Measurements from ENCODE around the gene COL16A1. TPM values are rescaled to one million over a fixed set of nuclear protein-coding genes. Genes with fewer than 3 reads are reported as not detected.

The COL16A1 gene
- polyA plus RNA-seq, 1 of the 3 experiments (the other 2 are of a cell fraction), result 10.4 TPM

DNA sequence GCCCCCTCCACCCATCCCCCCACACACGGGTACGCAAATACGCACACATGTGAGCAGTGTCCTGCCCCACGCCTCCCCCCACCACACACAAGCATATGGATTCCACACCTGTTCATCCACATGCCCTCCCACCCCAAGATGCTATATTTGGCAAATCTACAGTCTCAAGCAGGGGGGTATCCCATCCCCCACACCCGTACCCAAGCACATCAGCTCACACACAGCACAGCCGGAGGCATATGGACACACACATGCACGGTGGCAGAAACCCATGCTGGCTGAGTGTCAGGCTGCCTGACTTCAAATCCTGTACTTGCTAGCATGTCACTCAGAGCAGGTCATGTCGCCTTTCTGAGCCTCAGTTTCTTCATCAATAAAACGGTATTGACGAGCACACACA lies 10.6 kb downstream of the COL16A1 start:
- no peak overlapping the region for H3K27ac ChIP-seq (ENCODE audit: low read depth in 2 of 2, low read length in 1 of 2)
- H3K9me3 ChIP-seq, result no peaks in the 10 kb centered on the region
- peaks cover 3% of the 10 kb centered on the region for H3F3A ChIP-seq (replicated peaks; ENCODE audit: insufficient read depth)
- no peak overlapping the region for H3K4me3 ChIP-seq (ENCODE audit: low read depth in 2 of 2, low read length in 1 of 2)
- ChIA-PET POLR2A (no interaction called here), CTCF (interaction anchor here (1.0 to 3.8 kb wide), 5 partner anchors 22 to 95 kb away, joined by 3 to 23 read pairs (median 5); no protein-coding TSS in a partner anchor)
- no peaks in the 10 kb centered on the region for H3K79me2 ChIP-seq (ENCODE audit: insufficient read depth)
- 87% methylated on average over 10 of the region's 10 CpGs for WGBS (ENCODE audit: low lambda C conversion rate)
- no peaks in the 10 kb centered on the region for H3K9me2 ChIP-seq
- TF ChIP-seq, protein P1, sequence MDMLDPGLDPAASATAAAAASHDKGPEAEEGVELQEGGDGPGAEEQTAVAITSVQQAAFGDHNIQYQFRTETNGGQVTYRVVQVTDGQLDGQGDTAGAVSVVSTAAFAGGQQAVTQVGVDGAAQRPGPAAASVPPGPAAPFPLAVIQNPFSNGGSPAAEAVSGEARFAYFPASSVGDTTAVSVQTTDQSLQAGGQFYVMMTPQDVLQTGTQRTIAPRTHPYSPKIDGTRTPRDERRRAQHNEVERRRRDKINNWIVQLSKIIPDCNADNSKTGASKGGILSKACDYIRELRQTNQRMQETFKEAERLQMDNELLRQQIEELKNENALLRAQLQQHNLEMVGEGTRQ (IDR thresholded peaks at IDR 0.05; ENCODE audit: borderline replicate concordance, low read depth, low read length), result no peak
- TF ChIP-seq, protein P2, sequence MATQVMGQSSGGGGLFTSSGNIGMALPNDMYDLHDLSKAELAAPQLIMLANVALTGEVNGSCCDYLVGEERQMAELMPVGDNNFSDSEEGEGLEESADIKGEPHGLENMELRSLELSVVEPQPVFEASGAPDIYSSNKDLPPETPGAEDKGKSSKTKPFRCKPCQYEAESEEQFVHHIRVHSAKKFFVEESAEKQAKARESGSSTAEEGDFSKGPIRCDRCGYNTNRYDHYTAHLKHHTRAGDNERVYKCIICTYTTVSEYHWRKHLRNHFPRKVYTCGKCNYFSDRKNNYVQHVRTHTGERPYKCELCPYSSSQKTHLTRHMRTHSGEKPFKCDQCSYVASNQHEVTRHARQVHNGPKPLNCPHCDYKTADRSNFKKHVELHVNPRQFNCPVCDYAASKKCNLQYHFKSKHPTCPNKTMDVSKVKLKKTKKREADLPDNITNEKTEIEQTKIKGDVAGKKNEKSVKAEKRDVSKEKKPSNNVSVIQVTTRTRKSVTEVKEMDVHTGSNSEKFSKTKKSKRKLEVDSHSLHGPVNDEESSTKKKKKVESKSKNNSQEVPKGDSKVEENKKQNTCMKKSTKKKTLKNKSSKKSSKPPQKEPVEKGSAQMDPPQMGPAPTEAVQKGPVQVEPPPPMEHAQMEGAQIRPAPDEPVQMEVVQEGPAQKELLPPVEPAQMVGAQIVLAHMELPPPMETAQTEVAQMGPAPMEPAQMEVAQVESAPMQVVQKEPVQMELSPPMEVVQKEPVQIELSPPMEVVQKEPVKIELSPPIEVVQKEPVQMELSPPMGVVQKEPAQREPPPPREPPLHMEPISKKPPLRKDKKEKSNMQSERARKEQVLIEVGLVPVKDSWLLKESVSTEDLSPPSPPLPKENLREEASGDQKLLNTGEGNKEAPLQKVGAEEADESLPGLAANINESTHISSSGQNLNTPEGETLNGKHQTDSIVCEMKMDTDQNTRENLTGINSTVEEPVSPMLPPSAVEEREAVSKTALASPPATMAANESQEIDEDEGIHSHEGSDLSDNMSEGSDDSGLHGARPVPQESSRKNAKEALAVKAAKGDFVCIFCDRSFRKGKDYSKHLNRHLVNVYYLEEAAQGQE (IDR thresholded peaks at IDR 0.05; ENCODE audit: low read depth, low read length), result no peak
- no peak for TF ChIP-seq GABPA (IDR thresholded peaks at IDR 0.05; ENCODE audit: low read depth)
- no peak for TF ChIP-seq MXI1 (IDR thresholded peaks at IDR 0.05; ENCODE audit: low read depth, low read length)
- no peak for TF ChIP-seq SIN3A (IDR thresholded peaks at IDR 0.05; ENCODE audit: borderline replicate concordance, low read depth, low read length)
- no peak for TF ChIP-seq MEF2A (IDR thresholded peaks at IDR 0.05; ENCODE audit: borderline replicate concordance, low read depth)
- TF ChIP-seq RXRA (IDR thresholded peaks at IDR 0.05; ENCODE audit: borderline replicate concordance, low read depth), result no peak
- TF ChIP-seq TEAD4 (IDR thresholded peaks at IDR 0.05; ENCODE audit: borderline replicate concordance, insufficient read depth), result no peak
- TF ChIP-seq, protein P3, sequence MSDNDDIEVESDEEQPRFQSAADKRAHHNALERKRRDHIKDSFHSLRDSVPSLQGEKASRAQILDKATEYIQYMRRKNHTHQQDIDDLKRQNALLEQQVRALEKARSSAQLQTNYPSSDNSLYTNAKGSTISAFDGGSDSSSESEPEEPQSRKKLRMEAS (IDR thresholded peaks at IDR 0.05; ENCODE audit: low read depth), result no peak
- TF ChIP-seq FOXJ3 (CRISPR knock-in tag; IDR thresholded peaks at IDR 0.05), result no peak
- no peak for TF ChIP-seq GATA2 (CRISPR knock-in tag; IDR thresholded peaks at IDR 0.05)
- TF ChIP-seq CHD2 (IDR thresholded peaks at IDR 0.05; ENCODE audit: low read length, partially characterized antibody), result no peak
- TF ChIP-seq RCOR1 (IDR thresholded peaks at IDR 0.05; ENCODE audit: low read length), result no peak
- H3K9ac ChIP-seq, result no peak overlapping the region
- no peaks in the 10 kb centered on the region for H4K20me1 ChIP-seq (ENCODE audit: insufficient read depth)
- no peak for DNase-seq
- H3K27me3 ChIP-seq (ENCODE audit: insufficient read depth), result no peaks in the 10 kb centered on the region
- H3K36me3 ChIP-seq (replicated peaks in 1 of 2; ENCODE audit: control insufficient read depth in 1 of 2, insufficient read depth in 2 of 2, low read length in 1 of 2), result no peaks in the 10 kb centered on the region
- no peak overlapping the region for H3K4me2 ChIP-seq
- no peak overlapping the region for H2AFZ ChIP-seq (ENCODE audit: low read depth)
- peaks cover 18 to 34% of the 10 kb centered on the region in 2 experiments; a peak in 3 of 4 replicates for H3K4me1 ChIP-seq (ENCODE audit: control insufficient read depth in 1 of 2, insufficient read depth in 2 of 2, low read depth in 1 of 2, low read length in 1 of 2)

Data from SK-N-SH (cell line).